GM12878 (cell line): ENCODE data around the gene STK40. TPM values are rescaled to one million over a fixed set of nuclear protein-coding genes. Genes with fewer than 3 reads are reported as not detected.

Source experiments
- ATAC-seq: fragments of 200-7000 bp; cut with Tn5 transposase; 3 replicates; pipeline ENCODE4 v1.9.1; 2020; ENCODE audit warnings: mild to moderate bottlenecking, moderate library complexity
- BruUV-seq: library from RNA; stranded (reverse); fragments of 400-500 nt; replicated peaks from 2 replicates; lab custom pipeline; 2021; lab: Mats Ljungman, UMichigan
- CTCF ChIA-PET: fragments of 300-600 bp; sonication (Branson Sonifier 250); formaldehyde crosslinking; extraction: SDS; loops from one replicate; lab custom pipeline; 2021; ENCODE audit warnings: inconsistent platforms; lab: Yijun Ruan, JAX
- POLR2A ChIA-PET: fragments of 350-600 bp; formaldehyde crosslinking; extraction: SDS; loops from one replicate; lab custom pipeline; 2021; ENCODE audit warnings: inconsistent platforms; lab: Charles Lee
- RAD21 ChIA-PET: fragments of 300-600 bp; sonication (Branson Sonifier 250); formaldehyde crosslinking; loops from one replicate; lab custom pipeline; 2023; ENCODE audit warnings: antibody characterized with exemption; ENCODE audit not compliant: unreplicated experiment; lab: Charles Lee
- SMC1A ChIA-PET: fragments of 300-600 bp; sonication (Branson Sonifier 250); formaldehyde crosslinking; loops from one replicate; lab custom pipeline; 2023; ENCODE audit not compliant: unreplicated experiment, uncharacterized antibody; lab: Charles Lee
- DNase-seq: peaks from one replicate; pipeline ENCODE4 v3.0.0-alpha.2; 2011; ENCODE audit warnings: low read depth, low spot score
- FAIRE-seq: peaks from 3 replicates; lab custom pipeline; 2011; peaks lifted over from hg19 to GRCh38; lab: Jason Lieb, UNC
- H2AFZ ChIP-seq: 2 replicates; pipeline ENCODE4 v1.6.0; 2011; ENCODE audit warnings: low read depth, low read length, control low read depth; ENCODE audit not compliant: control insufficient read depth
- H3K27ac ChIP-seq: 2 replicates; pipeline ENCODE4 v1.5.1; 2011; ENCODE audit warnings: control low read depth; ENCODE audit not compliant: control insufficient read depth, insufficient read depth
- H3K27me3 ChIP-seq, 2 experiments: replicated peaks in 1 of 2; 2 replicates each; pipeline versions ENCODE4 v1.6.0 to v1.6.1; 2011; ENCODE audit warnings: low read length in 1 of 2; ENCODE audit not compliant: control insufficient read depth in 2 of 2, insufficient read depth in 2 of 2
- H3K36me3 ChIP-seq, 2 experiments: 2 replicates each; pipeline ENCODE4 v1.5.1; 2011; ENCODE audit warnings: low read length in 1 of 2; ENCODE audit not compliant: control insufficient read depth in 2 of 2, insufficient read depth in 2 of 2
- H3K4me1 ChIP-seq: 2 replicates; pipeline ENCODE4 v1.6.1; 2011; ENCODE audit warnings: mild to moderate bottlenecking, low read length, moderate library complexity, mixed read lengths; ENCODE audit not compliant: control insufficient read depth, insufficient read depth
- H3K4me2 ChIP-seq: 2 replicates; pipeline ENCODE4 v1.6.0; 2011; ENCODE audit warnings: control low read depth; ENCODE audit not compliant: control insufficient read depth, insufficient read depth
- H3K4me3 ChIP-seq: fragments of 200-600 bp; sonication (generic); 2 replicates; pipeline ENCODE4 v1.5.1; 2016
- H3K79me2 ChIP-seq: 2 replicates; pipeline ENCODE4 v1.6.0; 2011; ENCODE audit warnings: low read length; ENCODE audit not compliant: control insufficient read depth, insufficient read depth
- H3K9ac ChIP-seq: 2 replicates; pipeline ENCODE4 v1.8.0; 2011; ENCODE audit warnings: low read length, control low read depth, mixed read lengths; ENCODE audit not compliant: control insufficient read depth, insufficient read depth
- H3K9me3 ChIP-seq: replicated peaks from 3 replicates; pipeline ENCODE4 v1.5.1; 2011; ENCODE audit warnings: mild to moderate bottlenecking, low read length; ENCODE audit not compliant: control insufficient read depth, insufficient read depth
- H4K20me1 ChIP-seq: 2 replicates; pipeline ENCODE4 v1.6.0; 2011; ENCODE audit not compliant: control insufficient read depth, insufficient read depth
- ATF3 ChIP-seq: IDR thresholded peaks from 2 replicates; pipeline ENCODE4 v1.6.1; 2011; ENCODE audit warnings: low read depth, mild to moderate bottlenecking, low read length, moderate library complexity, borderline replicate concordance; ENCODE audit errors: extremely low read depth
- BCL3 ChIP-seq: IDR thresholded peaks from 2 replicates; pipeline ENCODE4 v1.6.1; 2011; ENCODE audit warnings: borderline replicate concordance, low read depth, mild to moderate bottlenecking, moderate library complexity, low read length; ENCODE audit not compliant: insufficient read depth, poor library complexity, severe bottlenecking
- LARP7 ChIP-seq: fragments of 450-650 bp; IDR thresholded peaks from 2 replicates; pipeline ENCODE4 v1.6.1; 2017; ENCODE audit warnings: mild to moderate bottlenecking
- PBX3 ChIP-seq: IDR thresholded peaks from 2 replicates; pipeline ENCODE4 v1.6.1; 2011; ENCODE audit warnings: mild to moderate bottlenecking, low read depth, low read length, moderate library complexity; ENCODE audit not compliant: insufficient replicate concordance
- POU2F2 ChIP-seq: IDR thresholded peaks from 3 replicates; pipeline ENCODE4 v1.6.1; 2011; ENCODE audit warnings: low read depth, mild to moderate bottlenecking, low read length, borderline replicate concordance
- RCOR1 ChIP-seq: conservative IDR thresholded peaks from 2 replicates; pipeline ENCODE4 v1.6.1; 2012; ENCODE audit warnings: low read depth, low read length, improper control_type of control experiment
- SUZ12 ChIP-seq: fragments of 200-600 bp; sonication (generic); IDR thresholded peaks from one replicate; pipeline ENCODE4 v1.6.1; 2018; ENCODE audit warnings: antibody characterized with exemption, mild to moderate bottlenecking; ENCODE audit not compliant: unreplicated experiment
- ZBED1 ChIP-seq: IDR thresholded peaks from 2 replicates; pipeline ENCODE4 v1.6.1; 2016; ENCODE audit warnings: borderline replicate concordance
- ZNF592 ChIP-seq: fragments of 450-650 bp; IDR thresholded peaks from 2 replicates; pipeline ENCODE4 v1.6.1; 2017; ENCODE audit warnings: mild to moderate bottlenecking, moderate library complexity
- ZNF687 ChIP-seq: fragments of 450-650 bp; IDR thresholded peaks from 2 replicates; pipeline ENCODE4 v1.6.1; 2017; ENCODE audit warnings: mild to moderate bottlenecking, moderate library complexity
- WGBS: methylation state at CpG from one replicate; pipeline ENCODE4 v1.1.6; 2016; ENCODE audit warnings: low lambda C conversion rate; ENCODE audit not compliant: insufficient replicate concordance, insufficient coverage; ENCODE audit errors: missing lambda C conversion rate; 5-methylcytosine and 5-hydroxymethylcytosine counted together
- in situ Hi-C: fragments of 300-500 bp; cut with MboI; formaldehyde crosslinking; loops from 9 replicates; pipeline ENCODE4 v1.14.3; 2018; ENCODE audit warnings: mixed read lengths
- intact Hi-C: fragments of 100-400 bp; cut with micrococcal nuclease; formaldehyde crosslinking; loops from one replicate; pipeline ENCODE4 v1.14.2; 2022; ENCODE audit not compliant: unreplicated experiment
- polyA plus RNA-seq, 11 experiments: library from polyadenylated mRNA; depleted of rRNA in 4 of 11; unstranded in 6 of 11; stranded (reverse) in 5 of 11; fragments of >200 nt; fragmentation: Nextera tagmentation in 4 of 11; fragmentation: Illumina TruSeq in 1 of 11; extraction: Ambion mirVana in 4 of 11; extraction: Trizol in 1 of 11; gene quantifications; 1 replicate in 1 of 11; 2 replicates in 10 of 11; pipeline versions ENCODE4 v1.2.1 to v1.2.3, GENCODE V29; 2011 to 2016; ENCODE audit warnings: inconsistent platforms in 2 of 11, missing spikeins in 2 of 11, low read depth in 1 of 11
- total RNA-seq, 4 experiments: library from RNA; depleted of rRNA in 3 of 4; stranded (reverse); fragments of >200 nt in 3 of 4; fragmentation: Illumina TruSeq in 1 of 4; extraction: Trizol in 1 of 4; gene quantifications; 2 replicates each; pipeline versions ENCODE4 v1.2.1 to v1.2.3, GENCODE V29; 2013 to 2021

STK40 gene
- total and polyA plus RNA-seq, 10 of the 15 experiments (the other 5 are each of a cell fraction or from before 2014, with no cell fraction given) = 0.27 to 51.0 (median 29.5) TPM

GRCh38 chr1:36346741-36347370 lies 38.9 kb downstream of the STK40 start:
- POLR2A ChIA-PET = no interaction called here
- no peaks in the 10 kb centered on the region for H3K27me3 ChIP-seq
- no peak for FAIRE-seq
- no peak for TF ChIP-seq RCOR1
- no peak for TF ChIP-seq LARP7
- no peak for TF ChIP-seq BCL3
- TF ChIP-seq POU2F2 = no peak
- TF ChIP-seq ZNF592 = no peak
- no peak for TF ChIP-seq ZNF687
- no peak for TF ChIP-seq PBX3
- no peak for TF ChIP-seq ZBED1
- TF ChIP-seq SUZ12 = no peak
- TF ChIP-seq ATF3 = no peak

More at GRCh38 chr1:36346741-36347370, 38.9 kb downstream of the STK40 start:
- ChIA-PET RAD21 (interaction anchor here (2.8 kb wide), 1 partner anchor 39 kb away, joined by 11 read pairs; the partner anchor contains the start of gene STK40), SMC1A (interaction anchor here (0.9 to 1.6 kb wide), 3 partner anchors 52 to 75 kb away, joined by 4 to 7 read pairs (median 4); no protein-coding TSS in a partner anchor), CTCF (interaction anchor here (13.5 kb wide), 1 partner anchor 20 kb away, joined by 157 read pairs; no protein-coding TSS in a partner anchor)
- H3K36me3 ChIP-seq = peaks cover 17 to 18% of the 10 kb centered on the region in 2 experiments; a peak in 3 of 4 replicates
- DNase-seq (no peak), ATAC-seq (no peak)
- intact Hi-C loops (no loop called here), in situ Hi-C loops (loop anchor here (5.0 kb wide), 1 partner anchor 75 kb away; no protein-coding TSS in a partner anchor)
- no peak overlapping the region for H3K9ac ChIP-seq
- H2AFZ ChIP-seq = no peak overlapping the region
- H3K79me2 ChIP-seq = no peaks in the 10 kb centered on the region; the same call in 1 of the 2 replicates
- no peak overlapping the region for H3K4me3 ChIP-seq
- no TSS peak for BruUV-seq
- H3K4me1 ChIP-seq = peaks cover 37% of the 10 kb centered on the region
- 93% methylated on average over 8 of the region's 8 CpGs for WGBS
- no peaks in the 10 kb centered on the region for H3K9me3 ChIP-seq
- H3K4me2 ChIP-seq = no peak overlapping the region
- no peaks in the 10 kb centered on the region for H4K20me1 ChIP-seq
- no peak overlapping the region for H3K27ac ChIP-seq
